ENCODE data around the gene FADS3. TPM values are rescaled to one million over a fixed set of nuclear protein-coding genes. Genes with fewer than 3 reads are reported as not detected.

Gene FADS3
- total RNA-seq, 1 experiment from 2014 or later, result 50.0 TPM

DNA sequence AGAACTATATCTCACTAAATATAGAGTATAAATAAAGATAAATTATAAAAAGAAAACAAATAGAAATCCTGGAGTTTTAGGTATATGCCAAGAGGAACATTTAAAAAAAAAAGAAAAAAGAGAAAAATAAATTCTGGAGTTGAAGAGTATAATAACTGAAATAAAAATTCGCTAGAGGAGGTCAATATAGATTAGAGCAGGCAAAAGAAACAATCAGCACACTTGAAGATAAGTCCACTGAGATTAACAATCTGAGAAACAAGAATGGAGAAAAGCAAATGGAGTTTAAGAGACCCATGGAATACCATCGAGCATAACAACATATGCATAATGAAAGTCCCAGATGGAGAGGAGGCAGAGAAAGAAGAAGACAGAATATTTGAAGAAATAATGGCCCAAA, 44.5 kb upstream of the FADS3 start:
- H3K4me3 Mint-ChIP-seq, result no peak overlapping the region
- peaks cover 32% of the 10 kb centered on the region for H3K9me3 Mint-ChIP-seq
- peaks cover 8% of the 10 kb centered on the region; the same call in 1 of the 2 replicates for H3K36me3 Mint-ChIP-seq
- no peak overlapping the region for H3K27ac Mint-ChIP-seq
- ChIA-PET CTCF (interaction anchor here (1.2 to 1.4 kb wide), 2 partner anchors 37 kb away, joined by 4 read pairs; no protein-coding TSS in a partner anchor), POLR2A (no interaction called here)
- TF ChIP-seq JAZF1 (CRISPR knock-in tag; IDR thresholded peaks at IDR 0.05), result no peak
- TF ChIP-seq CREM (CRISPR knock-in tag; IDR thresholded peaks at IDR 0.05), result no peak
- no peak for TF ChIP-seq MYBL2 (CRISPR knock-in tag; IDR thresholded peaks at IDR 0.05)
- TF ChIP-seq USF1 (CRISPR knock-in tag; IDR thresholded peaks at IDR 0.05), result no peak
- no peak for TF ChIP-seq ZNF281 (CRISPR knock-in tag; IDR thresholded peaks at IDR 0.05)
- no peak for TF ChIP-seq CREB1 (CRISPR knock-in tag; IDR thresholded peaks at IDR 0.05)
- TF ChIP-seq ETV6 (CRISPR knock-in tag; IDR thresholded peaks at IDR 0.05), result no peak
- TF ChIP-seq ZNF532 (CRISPR knock-in tag; IDR thresholded peaks at IDR 0.05; ENCODE audit: borderline replicate concordance), result no peak
- TF ChIP-seq, protein P1, sequence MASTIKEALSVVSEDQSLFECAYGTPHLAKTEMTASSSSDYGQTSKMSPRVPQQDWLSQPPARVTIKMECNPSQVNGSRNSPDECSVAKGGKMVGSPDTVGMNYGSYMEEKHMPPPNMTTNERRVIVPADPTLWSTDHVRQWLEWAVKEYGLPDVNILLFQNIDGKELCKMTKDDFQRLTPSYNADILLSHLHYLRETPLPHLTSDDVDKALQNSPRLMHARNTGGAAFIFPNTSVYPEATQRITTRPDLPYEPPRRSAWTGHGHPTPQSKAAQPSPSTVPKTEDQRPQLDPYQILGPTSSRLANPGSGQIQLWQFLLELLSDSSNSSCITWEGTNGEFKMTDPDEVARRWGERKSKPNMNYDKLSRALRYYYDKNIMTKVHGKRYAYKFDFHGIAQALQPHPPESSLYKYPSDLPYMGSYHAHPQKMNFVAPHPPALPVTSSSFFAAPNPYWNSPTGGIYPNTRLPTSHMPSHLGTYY (CRISPR knock-in tag; IDR thresholded peaks at IDR 0.05), result no peak
- TF ChIP-seq CBFB (CRISPR knock-in tag; IDR thresholded peaks at IDR 0.05; ENCODE audit: low read depth), result no peak
- no peak for TF ChIP-seq ATF1 (CRISPR knock-in tag; IDR thresholded peaks at IDR 0.05)
- no peak for TF ChIP-seq NFE2L1 (CRISPR knock-in tag; IDR thresholded peaks at IDR 0.05)
- no peak for TF ChIP-seq NFATC4 (CRISPR knock-in tag; IDR thresholded peaks at IDR 0.05)
- no peak for TF ChIP-seq RORB (CRISPR knock-in tag; IDR thresholded peaks at IDR 0.05)
- no peak for TF ChIP-seq ESRRA (CRISPR knock-in tag; IDR thresholded peaks at IDR 0.05; ENCODE audit: borderline replicate concordance)
- TF ChIP-seq SMAD3 (CRISPR knock-in tag; IDR thresholded peaks at IDR 0.05; ENCODE audit: borderline replicate concordance), result no peak
- no peak for TF ChIP-seq IRF1 (CRISPR knock-in tag; IDR thresholded peaks at IDR 0.05)
- TF ChIP-seq ZMAT4 (CRISPR knock-in tag; IDR thresholded peaks at IDR 0.05), result no peak
- TF ChIP-seq, protein P2, sequence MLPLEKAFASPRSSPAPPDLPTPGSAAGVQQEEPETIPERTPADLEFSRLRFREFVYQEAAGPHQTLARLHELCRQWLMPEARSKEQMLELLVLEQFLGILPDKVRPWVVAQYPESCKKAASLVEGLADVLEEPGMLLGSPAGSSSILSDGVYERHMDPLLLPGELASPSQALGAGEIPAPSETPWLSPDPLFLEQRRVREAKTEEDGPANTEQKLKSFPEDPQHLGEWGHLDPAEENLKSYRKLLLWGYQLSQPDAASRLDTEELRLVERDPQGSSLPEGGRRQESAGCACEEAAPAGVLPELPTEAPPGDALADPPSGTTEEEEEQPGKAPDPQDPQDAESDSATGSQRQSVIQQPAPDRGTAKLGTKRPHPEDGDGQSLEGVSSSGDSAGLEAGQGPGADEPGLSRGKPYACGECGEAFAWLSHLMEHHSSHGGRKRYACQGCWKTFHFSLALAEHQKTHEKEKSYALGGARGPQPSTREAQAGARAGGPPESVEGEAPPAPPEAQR (CRISPR knock-in tag; IDR thresholded peaks at IDR 0.05), result no peak
- DNase-seq (ENCODE audit: low spot score) (no peak), ATAC-seq (no peak)
- H3K4me1 Mint-ChIP-seq, result no peaks in the 10 kb centered on the region
- H3K27me3 Mint-ChIP-seq (ENCODE audit: low read depth), result peaks cover 7% of the 10 kb centered on the region
